ENCODE measurements around the gene FAM53C. TPM values are rescaled to one million over a fixed set of nuclear protein-coding genes. Genes with fewer than 3 reads are reported as not detected.

FAM53C gene
- total RNA-seq, 1 donor from 2014 or later, result 25.6 TPM

- ATAC-seq (peak; percentile 31), DNase-seq (ENCODE audit: low spot score) (no peak)
- intact Hi-C loops (cut with DNase I), result no loop called here
Measured at GRCh38 chr5:138349852-138350562, 11.9 kb downstream of the FAM53C start.

- DNase-seq (ENCODE audit: low spot score), result no peak
- intact Hi-C loops (cut with DNase I), result no loop called here
- no peak for ATAC-seq
Measured at GRCh38 chr5:138350563-138350890, 12.5 kb downstream of the FAM53C start.

GRCh38 chr5:138351056-138351455 lies 13.0 kb downstream of the FAM53C start:
- DNase-seq (ENCODE audit: low spot score), result no peak
- no peak for ATAC-seq
- intact Hi-C loops (cut with DNase I), result no loop called here

- intact Hi-C loops (cut with DNase I), result no loop called here
- DNase-seq (ENCODE audit: low spot score) (no peak), ATAC-seq (no peak)
Measured at GRCh38 chr5:138351517-138351916, 13.5 kb downstream of the FAM53C start.

- DNase-seq (ENCODE audit: low spot score) (peak; percentile 86), ATAC-seq (peak; percentile 80)
- intact Hi-C loops (cut with DNase I), result no loop called here
Measured at GRCh38 chr5:138352071-138352721, 14.1 kb downstream of the FAM53C start, which contains the start of gene KDM3B. TSS of gene KDM3B (plus strand) at chr5:138352685. CDS start at chr5:138352796, 111 bp downstream.

- peak; percentile 64 for ATAC-seq
- intact Hi-C loops (cut with DNase I), result no loop called here
- peak; percentile 81 for DNase-seq (ENCODE audit: low spot score)
Measured at GRCh38 chr5:138352722-138353559, 14.9 kb downstream of the FAM53C start.

GRCh38 chr5:138353560-138354080 lies 15.6 kb downstream of the FAM53C start:
- ATAC-seq (peak; percentile 2), DNase-seq (ENCODE audit: low spot score) (no peak)
- intact Hi-C loops (cut with DNase I), result no loop called here

- DNase-seq (ENCODE audit: low spot score) (no peak), ATAC-seq (no peak)
- intact Hi-C loops (cut with DNase I), result no loop called here
Measured at GRCh38 chr5:138354387-138354786, 16.3 kb downstream of the FAM53C start.

- intact Hi-C loops (cut with DNase I), result no loop called here
- no peak for ATAC-seq
- DNase-seq (ENCODE audit: low spot score), result no peak
Measured at GRCh38 chr5:138354926-138355378, 16.9 kb downstream of the FAM53C start.

GRCh38 chr5:138359621-138360020 lies 21.6 kb downstream of the FAM53C start:
- DNase-seq (ENCODE audit: low spot score) (no peak), ATAC-seq (no peak)
- intact Hi-C loops (cut with DNase I), result no loop called here

GRCh38 chr5:138360941-138361452 lies 22.9 kb downstream of the FAM53C start:
- no peak for ATAC-seq
- no peak for DNase-seq (ENCODE audit: low spot score)
- intact Hi-C loops (cut with DNase I), result no loop called here

GRCh38 chr5:138364576-138364975 lies 26.5 kb downstream of the FAM53C start:
- intact Hi-C loops (cut with DNase I), result no loop called here
- no peak for DNase-seq (ENCODE audit: low spot score)
- ATAC-seq, result no peak

GRCh38 chr5:138366632-138367382 lies 28.7 kb downstream of the FAM53C start:
- no peak for DNase-seq (ENCODE audit: low spot score)
- intact Hi-C loops (cut with DNase I), result no loop called here
- ATAC-seq, result no peak

GRCh38 chr5:138369261-138369660 lies 31.2 kb downstream of the FAM53C start:
- intact Hi-C loops (cut with DNase I), result no loop called here
- DNase-seq (ENCODE audit: low spot score) (no peak), ATAC-seq (no peak)

GRCh38 chr5:138369706-138370105 lies 31.6 kb downstream of the FAM53C start:
- no peak for DNase-seq (ENCODE audit: low spot score)
- peak; percentile 64 for ATAC-seq
- intact Hi-C loops (cut with DNase I), result no loop called here

- ATAC-seq (no peak), DNase-seq (ENCODE audit: low spot score) (no peak)
- intact Hi-C loops (cut with DNase I), result no loop called here
Measured at GRCh38 chr5:138370537-138370936, 32.5 kb downstream of the FAM53C start.

GRCh38 chr5:138371454-138371853 lies 33.4 kb downstream of the FAM53C start:
- ATAC-seq (no peak), DNase-seq (ENCODE audit: low spot score) (no peak)
- intact Hi-C loops (cut with DNase I), result no loop called here

GRCh38 chr5:138372225-138372624 lies 34.2 kb downstream of the FAM53C start:
- intact Hi-C loops (cut with DNase I), result no loop called here
- no peak for ATAC-seq
- DNase-seq (ENCODE audit: low spot score), result no peak

GRCh38 chr5:138372653-138373052 lies 34.6 kb downstream of the FAM53C start:
- ATAC-seq (no peak), DNase-seq (ENCODE audit: low spot score) (no peak)
- intact Hi-C loops (cut with DNase I), result no loop called here

Data from sciatic nerve (tissue), 2 donors.